ENCODE results near the gene ADAMTSL2.
A peak's percentile ranks its signal among the peaks of the same experiment; 100 is the strongest.

Gene ADAMTSL2

GRCh38 chr9:133534346-133535291 is at the start of gene ADAMTSL2:
Gene ADAMTSL2, plus strand, starts transcription at chr9:133534704. Its CDS starts 2,009 bp downstream, at chr9:133536713.
- Histone ChIP-seq H3K27me3 (ENCODE audit: control insufficient read depth, insufficient read depth, low read length) (no peaks in the 10 kb centered on the region), H3K4me1 (ENCODE audit: control insufficient read depth, insufficient read depth, low read length) (no peaks in the 10 kb centered on the region), H3K9ac (ENCODE audit: low read length) (no peak within 1 kb of the TSS)

GRCh38 chr9:133485531-133486260 is 48.8 kb upstream of the ADAMTSL2 start:
- Histone ChIP-seq H3K27ac (ENCODE audit: low read depth, low read length) (no peak overlapping the region), H3K9ac (ENCODE audit: low read length) (no peak overlapping the region), H3K36me3 (ENCODE audit: control insufficient read depth, insufficient read depth, low read length) (no peaks in the 10 kb centered on the region), H3K4me1 (ENCODE audit: control insufficient read depth, insufficient read depth, low read length) (no peaks in the 10 kb centered on the region), H3K27me3 (ENCODE audit: control insufficient read depth, insufficient read depth, low read length) (no peaks in the 10 kb centered on the region), H3K4me3 (ENCODE audit: low read length) (no peak overlapping the region)

More at GRCh38 chr9:133534346-133535291, at the start of gene ADAMTSL2:
- H3K27ac ChIP-seq (ENCODE audit: low read depth, low read length): peak within 1 kb of the TSS; percentile 46
- H3K4me3 ChIP-seq (ENCODE audit: low read length): peak within 1 kb of the TSS; percentile 49
- H3K36me3 ChIP-seq (ENCODE audit: control insufficient read depth, insufficient read depth, low read length): no peaks in the 10 kb centered on the region

GRCh38 chr9:133487331-133487725 is 47.2 kb upstream of the ADAMTSL2 start:
- no peak overlapping the region for H3K27ac ChIP-seq (ENCODE audit: low read depth, low read length)
- H3K4me3 ChIP-seq (ENCODE audit: low read length): no peak overlapping the region
- no peak overlapping the region for H3K9ac ChIP-seq (ENCODE audit: low read length)
- peaks cover 3% of the 10 kb centered on the region for H3K27me3 ChIP-seq (ENCODE audit: control insufficient read depth, insufficient read depth, low read length)
- no peaks in the 10 kb centered on the region for H3K4me1 ChIP-seq (ENCODE audit: control insufficient read depth, insufficient read depth, low read length)
- H3K36me3 ChIP-seq (ENCODE audit: control insufficient read depth, insufficient read depth, low read length): no peaks in the 10 kb centered on the region

GRCh38 chr9:133488686-133489252 is 45.7 kb upstream of the ADAMTSL2 start:
- Histone ChIP-seq H3K27me3 (ENCODE audit: control insufficient read depth, insufficient read depth, low read length) (peaks cover 3% of the 10 kb centered on the region), H3K36me3 (ENCODE audit: control insufficient read depth, insufficient read depth, low read length) (no peaks in the 10 kb centered on the region), H3K27ac (ENCODE audit: low read depth, low read length) (no peak overlapping the region), H3K9ac (ENCODE audit: low read length) (no peak overlapping the region), H3K4me1 (ENCODE audit: control insufficient read depth, insufficient read depth, low read length) (no peaks in the 10 kb centered on the region), H3K4me3 (ENCODE audit: low read length) (no peak overlapping the region)

- Histone ChIP-seq H3K27me3 (ENCODE audit: control insufficient read depth, insufficient read depth, low read length) (peaks cover 3% of the 10 kb centered on the region), H3K36me3 (ENCODE audit: control insufficient read depth, insufficient read depth, low read length) (no peaks in the 10 kb centered on the region), H3K4me1 (ENCODE audit: control insufficient read depth, insufficient read depth, low read length) (no peaks in the 10 kb centered on the region), H3K9ac (ENCODE audit: low read length) (no peak overlapping the region), H3K27ac (ENCODE audit: low read depth, low read length) (no peak overlapping the region), H3K4me3 (ENCODE audit: low read length) (no peak overlapping the region)
These were observed 45.0 kb upstream of the ADAMTSL2 start for GRCh38 chr9:133489253-133490190.

- no peak overlapping the region for H3K27ac ChIP-seq (ENCODE audit: low read depth, low read length)
- H3K4me3 ChIP-seq (ENCODE audit: low read length): no peak overlapping the region
- H3K27me3 ChIP-seq (ENCODE audit: control insufficient read depth, insufficient read depth, low read length): peaks cover 3% of the 10 kb centered on the region
- no peaks in the 10 kb centered on the region for H3K4me1 ChIP-seq (ENCODE audit: control insufficient read depth, insufficient read depth, low read length)
- no peaks in the 10 kb centered on the region for H3K36me3 ChIP-seq (ENCODE audit: control insufficient read depth, insufficient read depth, low read length)
- no peak overlapping the region for H3K9ac ChIP-seq (ENCODE audit: low read length)
These were observed 44.3 kb upstream of the ADAMTSL2 start for GRCh38 chr9:133490201-133490681.

GRCh38 chr9:133490865-133491655 is 43.4 kb upstream of the ADAMTSL2 start:
- Histone ChIP-seq H3K27me3 (ENCODE audit: control insufficient read depth, insufficient read depth, low read length) (peaks cover 3% of the 10 kb centered on the region), H3K27ac (ENCODE audit: low read depth, low read length) (no peak overlapping the region), H3K4me3 (ENCODE audit: low read length) (no peak overlapping the region), H3K9ac (ENCODE audit: low read length) (no peak overlapping the region), H3K36me3 (ENCODE audit: control insufficient read depth, insufficient read depth, low read length) (no peaks in the 10 kb centered on the region), H3K4me1 (ENCODE audit: control insufficient read depth, insufficient read depth, low read length) (no peaks in the 10 kb centered on the region)

GRCh38 chr9:133491656-133491925 is 42.9 kb upstream of the ADAMTSL2 start:
- Histone ChIP-seq H3K27me3 (ENCODE audit: control insufficient read depth, insufficient read depth, low read length) (peaks cover 6% of the 10 kb centered on the region), H3K36me3 (ENCODE audit: control insufficient read depth, insufficient read depth, low read length) (no peaks in the 10 kb centered on the region), H3K9ac (ENCODE audit: low read length) (no peak overlapping the region), H3K27ac (ENCODE audit: low read depth, low read length) (no peak overlapping the region), H3K4me3 (ENCODE audit: low read length) (no peak overlapping the region), H3K4me1 (ENCODE audit: control insufficient read depth, insufficient read depth, low read length) (no peaks in the 10 kb centered on the region)

- no peak overlapping the region for H3K9ac ChIP-seq (ENCODE audit: low read length)
- H3K4me3 ChIP-seq (ENCODE audit: low read length): no peak overlapping the region
- no peaks in the 10 kb centered on the region for H3K4me1 ChIP-seq (ENCODE audit: control insufficient read depth, insufficient read depth, low read length)
- H3K27me3 ChIP-seq (ENCODE audit: control insufficient read depth, insufficient read depth, low read length): peaks cover 6% of the 10 kb centered on the region
- no peak overlapping the region for H3K27ac ChIP-seq (ENCODE audit: low read depth, low read length)
- no peaks in the 10 kb centered on the region for H3K36me3 ChIP-seq (ENCODE audit: control insufficient read depth, insufficient read depth, low read length)
These were observed 42.2 kb upstream of the ADAMTSL2 start for GRCh38 chr9:133492061-133493021.

- Histone ChIP-seq H3K9ac (ENCODE audit: low read length) (no peak overlapping the region), H3K36me3 (ENCODE audit: control insufficient read depth, insufficient read depth, low read length) (no peaks in the 10 kb centered on the region), H3K4me3 (ENCODE audit: low read length) (no peak overlapping the region), H3K27ac (ENCODE audit: low read depth, low read length) (no peak overlapping the region), H3K27me3 (ENCODE audit: control insufficient read depth, insufficient read depth, low read length) (peaks cover 6% of the 10 kb centered on the region), H3K4me1 (ENCODE audit: control insufficient read depth, insufficient read depth, low read length) (no peaks in the 10 kb centered on the region)
These were observed 41.1 kb upstream of the ADAMTSL2 start for GRCh38 chr9:133493428-133493827.
